SK-N-SH (cell line): ENCODE measurements around the gene ADAR. TPM values are rescaled to one million over a fixed set of nuclear protein-coding genes. Genes with fewer than 3 reads are reported as not detected.

ENCODE experiments used
- CTCF ChIA-PET: fragments of 300-600, 350-600 bp; formaldehyde crosslinking; extraction: SDS; loops from one replicate; lab custom pipeline; 2021; lab: Yijun Ruan, JAX
- POLR2A ChIA-PET: fragments of 350-600 bp; sonication (Branson Sonifier 250); formaldehyde crosslinking; extraction: SDS; loops from one replicate; lab custom pipeline; 2020; ENCODE audit warnings: antibody characterized with exemption, inconsistent platforms; lab: Yijun Ruan, JAX
- DNase-seq: peaks from one replicate; pipeline ENCODE4 v3.0.0; 2012
- H2AFZ ChIP-seq: fragments of 200-600 bp; sonication (generic); 2 replicates; pipeline ENCODE4 v1.8.1; 2016; ENCODE audit warnings: antibody characterized with exemption, mild to moderate bottlenecking, low read depth
- H3F3A ChIP-seq: fragments of 200-600 bp; sonication (generic); replicated peaks from 2 replicates; pipeline ENCODE3; 2016; ENCODE audit warnings: antibody characterized with exemption, mild to moderate bottlenecking; ENCODE audit not compliant: insufficient read depth
- H3K27ac ChIP-seq, 2 experiments: fragments of 200-500 bp in 1 of 2; fragments of 200-600 bp in 1 of 2; sonication (Bioruptor generic) in 1 of 2; sonication (generic), shearing (Covaris generic) in 1 of 2; 2 replicates each; pipeline versions ENCODE4 v1.5.1 to v1.6.1; 2014 to 2016; ENCODE audit warnings: low read depth in 2 of 2, inconsistent platforms in 1 of 2, low read length in 1 of 2, mild to moderate bottlenecking in 1 of 2, mixed read lengths in 1 of 2
- H3K27me3 ChIP-seq: fragments of 200-600 bp; sonication (generic), shearing (Covaris generic); 2 replicates; pipeline ENCODE4 v1.6.1; 2016; ENCODE audit warnings: mixed run types; ENCODE audit not compliant: insufficient read depth
- H3K36me3 ChIP-seq, 2 experiments: fragments of 200-500 bp in 1 of 2; fragments of 200-600 bp in 1 of 2; sonication (Bioruptor generic) in 1 of 2; sonication (generic) in 1 of 2; replicated peaks in 1 of 2; 2 replicates each; pipeline versions ENCODE3 to v1.5.1; 2014 to 2016; ENCODE audit warnings: low read length in 1 of 2, mild to moderate bottlenecking in 1 of 2; ENCODE audit not compliant: insufficient read depth in 2 of 2, control insufficient read depth in 1 of 2
- H3K4me1 ChIP-seq, 2 experiments: fragments of 200-500 bp in 1 of 2; fragments of 200-600 bp in 1 of 2; sonication (Bioruptor generic) in 1 of 2; sonication (generic), shearing (Covaris generic) in 1 of 2; 2 replicates each; pipeline versions ENCODE4 v1.5.1 to v1.6.1; 2014 to 2016; ENCODE audit warnings: low read depth in 1 of 2, low read length in 1 of 2, mixed run types in 1 of 2; ENCODE audit not compliant: insufficient read depth in 2 of 2, control insufficient read depth in 1 of 2
- H3K4me2 ChIP-seq: fragments of 200-600 bp; sonication (generic), shearing (Covaris generic); 2 replicates; pipeline ENCODE4 v1.6.1; 2017; ENCODE audit warnings: mixed run types
- H3K4me3 ChIP-seq, 2 experiments: fragments of 200-500 bp in 1 of 2; fragments of 200-600 bp in 1 of 2; sonication (Bioruptor generic) in 1 of 2; sonication (generic), shearing (Covaris generic) in 1 of 2; 2 replicates each; pipeline versions ENCODE4 v1.5.1 to v1.8.1; 2014 to 2016; ENCODE audit warnings: low read depth in 2 of 2, inconsistent platforms in 1 of 2, low read length in 1 of 2, mild to moderate bottlenecking in 1 of 2, mixed read lengths in 1 of 2, moderate library complexity in 1 of 2
- H3K79me2 ChIP-seq: fragments of 200-600 bp; sonication (generic); 2 replicates; pipeline ENCODE4 v1.8.1; 2017; ENCODE audit warnings: mild to moderate bottlenecking; ENCODE audit not compliant: insufficient read depth
- H3K9ac ChIP-seq: fragments of 200-600 bp; sonication (generic); 2 replicates; pipeline ENCODE4 v1.6.1; 2017; ENCODE audit warnings: mixed run types
- H3K9me2 ChIP-seq: fragments of 200-600 bp; sonication (generic); 2 replicates; pipeline ENCODE4 v1.6.1; 2017; ENCODE audit warnings: mixed run types
- H3K9me3 ChIP-seq: fragments of 200-600 bp; sonication (generic); 2 replicates; pipeline ENCODE4 v1.6.1; 2017; ENCODE audit warnings: mixed run types, mild to moderate bottlenecking, moderate library complexity
- H4K20me1 ChIP-seq: fragments of 200-600 bp; sonication (generic); 2 replicates; pipeline ENCODE4 v1.6.1; 2017; ENCODE audit warnings: mild to moderate bottlenecking, mixed run types; ENCODE audit not compliant: insufficient read depth
- ELF1 ChIP-seq: IDR thresholded peaks from 2 replicates; pipeline ENCODE4 v1.4.0; 2012
- FOSL2 ChIP-seq: IDR thresholded peaks from 2 replicates; pipeline ENCODE4 v1.4.0; 2012; ENCODE audit warnings: low read depth, mild to moderate bottlenecking, moderate library complexity, borderline replicate concordance
- FOXJ3 ChIP-seq: sonication (generic); formaldehyde crosslinking; IDR thresholded peaks from 2 replicates; pipeline ENCODE4 v1.5.1; 2020; ENCODE audit warnings: mild to moderate bottlenecking, missing genetic modification reagents
- MXI1 ChIP-seq: IDR thresholded peaks from 2 replicates; pipeline ENCODE4 v1.6.1; 2012; ENCODE audit warnings: mild to moderate bottlenecking, low read depth, low read length, improper control_type of control experiment
- NFIC ChIP-seq: IDR thresholded peaks from 2 replicates; pipeline ENCODE4 v1.4.0; 2012; ENCODE audit warnings: borderline replicate concordance
- NRF1 ChIP-seq: IDR thresholded peaks from 2 replicates; pipeline ENCODE4 v1.6.1; 2012; ENCODE audit warnings: low read depth, mild to moderate bottlenecking, low read length
- POLR2AphosphoS5 ChIP-seq: IDR thresholded peaks from 2 replicates; pipeline ENCODE4 v1.6.1; 2012; ENCODE audit warnings: low read depth, low read length
- RAD21 ChIP-seq: IDR thresholded peaks from 2 replicates; pipeline ENCODE4 v1.6.1; 2012; ENCODE audit warnings: mild to moderate bottlenecking, low read length
- RCOR1 ChIP-seq: fragments of 150-350 bp; IDR thresholded peaks from 2 replicates; pipeline ENCODE4 v1.6.1; 2017; ENCODE audit warnings: antibody characterized with exemption, low read length
- RFX5 ChIP-seq: IDR thresholded peaks from 2 replicates; pipeline ENCODE4 v1.6.1; 2012; ENCODE audit warnings: mild to moderate bottlenecking, improper control_type of control experiment, low read length
- RXRA ChIP-seq: IDR thresholded peaks from 2 replicates; pipeline ENCODE4 v1.4.0; 2012; ENCODE audit warnings: low read depth, mild to moderate bottlenecking, borderline replicate concordance
- TEAD4 ChIP-seq: IDR thresholded peaks from 2 replicates; pipeline ENCODE4 v1.4.0; 2012; ENCODE audit warnings: mild to moderate bottlenecking, borderline replicate concordance; ENCODE audit not compliant: insufficient read depth
- YY1 ChIP-seq: IDR thresholded peaks from 2 replicates; pipeline ENCODE4 v1.4.0; 2012; ENCODE audit warnings: low read depth, mild to moderate bottlenecking
- WGBS: methylation state at CpG from one replicate; pipeline ENCODE4 v1.1.6; 2017; ENCODE audit warnings: low lambda C conversion rate; 5-methylcytosine and 5-hydroxymethylcytosine counted together
- polyA plus RNA-seq, 3 experiments: library from polyadenylated mRNA; depleted of rRNA; stranded (reverse); fragments of >200 nt; gene quantifications; 2 replicates each; pipeline ENCODE4 v1.2.3, GENCODE V29; 2012
- TF ChIP-seq, protein P1 (sequence below): IDR thresholded peaks from 2 replicates; pipeline ENCODE4; 2012
- TF ChIP-seq, protein P2 (sequence below): IDR thresholded peaks from 2 replicates; pipeline ENCODE4 v1.4.0; 2012; ENCODE audit warnings: low read depth
- TF ChIP-seq, protein P3 (sequence below): fragments of 200-600 bp; sonication (generic); IDR thresholded peaks from 2 replicates; pipeline ENCODE4 v1.6.1; 2017; ENCODE audit warnings: antibody characterized with exemption, mild to moderate bottlenecking, moderate library complexity
- TF ChIP-seq, protein P4 (sequence below): IDR thresholded peaks from 2 replicates; pipeline ENCODE4 v1.6.1; 2012; ENCODE audit warnings: mild to moderate bottlenecking, low read depth, low read length, moderate library complexity
- TF ChIP-seq, protein P5 (sequence below): IDR thresholded peaks from 2 replicates; pipeline ENCODE4 v1.4.0; 2012; ENCODE audit warnings: low read depth, borderline replicate concordance

ADAR gene
- polyA plus RNA-seq, 1 of the 3 experiments (the other 2 are of a cell fraction), result 61.1 TPM

DNA sequence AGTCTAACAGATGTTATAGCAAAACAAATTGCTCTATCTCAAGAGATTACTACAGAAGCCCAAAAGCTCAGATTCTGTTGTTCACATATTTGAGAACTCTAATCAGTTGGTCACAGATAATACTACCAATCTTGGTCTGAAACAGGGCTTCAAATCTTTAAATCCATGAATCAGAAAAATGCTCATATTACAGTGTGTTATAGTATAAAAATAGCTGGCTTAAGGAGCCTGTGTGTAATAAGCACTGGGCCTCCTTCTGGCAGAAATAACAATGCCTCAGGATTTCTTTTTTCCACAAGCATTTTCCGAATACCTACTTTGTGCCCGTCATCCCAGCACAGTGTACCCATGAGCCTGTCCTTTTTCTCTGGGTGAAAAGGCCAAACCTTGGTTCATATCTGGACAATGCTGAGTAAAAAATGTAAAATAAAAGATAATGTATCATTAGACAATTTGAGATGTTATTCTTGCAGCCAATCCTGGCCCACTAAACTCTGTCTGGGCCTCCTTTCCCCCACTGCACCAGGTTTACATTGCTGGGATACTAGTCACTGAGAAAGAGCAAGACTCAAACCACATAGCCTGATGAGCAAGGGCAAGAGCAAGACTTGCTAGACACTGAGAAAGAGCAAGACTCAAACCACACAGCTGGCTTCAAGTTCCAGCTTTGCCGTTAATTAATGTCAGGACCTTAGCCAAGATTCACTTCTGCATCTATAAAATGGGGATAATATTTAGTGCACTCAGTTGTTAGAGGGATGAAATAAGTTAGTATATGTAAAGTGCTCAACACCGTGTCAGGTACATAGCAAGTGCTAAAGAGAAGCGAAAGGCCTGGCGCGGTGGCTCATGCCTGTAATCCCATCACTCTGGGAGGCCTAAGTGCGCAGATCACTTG, 17.0 kb upstream of the ADAR start:
- Histone ChIP-seq H3K27ac (peak overlapping the region in 1 of 2 experiments; percentile 15; a peak in 1 of 4 replicates), H3K9me3 (peaks cover 7% of the 10 kb centered on the region; the same call in 1 of the 2 replicates), H3K4me1 (peaks cover 7 to 14% of the 10 kb centered on the region in 2 experiments; a peak in 3 of 4 replicates), H4K20me1 (peaks cover 19% of the 10 kb centered on the region), H3K9me2 (no peaks in the 10 kb centered on the region), H3K79me2 (peaks cover 85% of the 10 kb centered on the region), H3K9ac (no peak overlapping the region), H3F3A (peaks cover 25% of the 10 kb centered on the region), H3K27me3 (no peaks in the 10 kb centered on the region), H3K4me2 (no peak overlapping the region), H2AFZ (no peak overlapping the region), H3K4me3 (no peak overlapping the region), H3K36me3 (peaks cover 10 to 22% of the 10 kb centered on the region in 2 experiments)
- DNase-seq, result no peak
- TF ChIP-seq NFIC (no peak), RFX5 (no peak), FOXJ3 (CRISPR knock-in tag) (no peak), POLR2AphosphoS5 (no peak), YY1 (no peak), NRF1 (no peak), FOSL2 (no peak), RXRA (no peak), RAD21 (no peak)
- TF ChIP-seq, protein P1, sequence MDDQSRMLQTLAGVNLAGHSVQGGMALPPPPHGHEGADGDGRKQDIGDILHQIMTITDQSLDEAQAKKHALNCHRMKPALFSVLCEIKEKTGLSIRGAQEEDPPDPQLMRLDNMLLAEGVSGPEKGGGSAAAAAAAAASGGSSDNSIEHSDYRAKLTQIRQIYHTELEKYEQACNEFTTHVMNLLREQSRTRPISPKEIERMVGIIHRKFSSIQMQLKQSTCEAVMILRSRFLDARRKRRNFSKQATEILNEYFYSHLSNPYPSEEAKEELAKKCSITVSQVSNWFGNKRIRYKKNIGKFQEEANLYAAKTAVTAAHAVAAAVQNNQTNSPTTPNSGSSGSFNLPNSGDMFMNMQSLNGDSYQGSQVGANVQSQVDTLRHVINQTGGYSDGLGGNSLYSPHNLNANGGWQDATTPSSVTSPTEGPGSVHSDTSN, result no peak
- TF ChIP-seq, protein P2, sequence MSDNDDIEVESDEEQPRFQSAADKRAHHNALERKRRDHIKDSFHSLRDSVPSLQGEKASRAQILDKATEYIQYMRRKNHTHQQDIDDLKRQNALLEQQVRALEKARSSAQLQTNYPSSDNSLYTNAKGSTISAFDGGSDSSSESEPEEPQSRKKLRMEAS, result no peak
- TF ChIP-seq, protein P3, sequence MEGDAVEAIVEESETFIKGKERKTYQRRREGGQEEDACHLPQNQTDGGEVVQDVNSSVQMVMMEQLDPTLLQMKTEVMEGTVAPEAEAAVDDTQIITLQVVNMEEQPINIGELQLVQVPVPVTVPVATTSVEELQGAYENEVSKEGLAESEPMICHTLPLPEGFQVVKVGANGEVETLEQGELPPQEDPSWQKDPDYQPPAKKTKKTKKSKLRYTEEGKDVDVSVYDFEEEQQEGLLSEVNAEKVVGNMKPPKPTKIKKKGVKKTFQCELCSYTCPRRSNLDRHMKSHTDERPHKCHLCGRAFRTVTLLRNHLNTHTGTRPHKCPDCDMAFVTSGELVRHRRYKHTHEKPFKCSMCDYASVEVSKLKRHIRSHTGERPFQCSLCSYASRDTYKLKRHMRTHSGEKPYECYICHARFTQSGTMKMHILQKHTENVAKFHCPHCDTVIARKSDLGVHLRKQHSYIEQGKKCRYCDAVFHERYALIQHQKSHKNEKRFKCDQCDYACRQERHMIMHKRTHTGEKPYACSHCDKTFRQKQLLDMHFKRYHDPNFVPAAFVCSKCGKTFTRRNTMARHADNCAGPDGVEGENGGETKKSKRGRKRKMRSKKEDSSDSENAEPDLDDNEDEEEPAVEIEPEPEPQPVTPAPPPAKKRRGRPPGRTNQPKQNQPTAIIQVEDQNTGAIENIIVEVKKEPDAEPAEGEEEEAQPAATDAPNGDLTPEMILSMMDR, result no peak
- ChIA-PET CTCF (interaction anchor here (1.7 kb wide), 1 partner anchor 136 kb away, joined by 4 read pairs; no protein-coding TSS in a partner anchor), POLR2A (no interaction called here)
- 94% methylated on average over 8 of the region's 8 CpGs for WGBS

DNA sequence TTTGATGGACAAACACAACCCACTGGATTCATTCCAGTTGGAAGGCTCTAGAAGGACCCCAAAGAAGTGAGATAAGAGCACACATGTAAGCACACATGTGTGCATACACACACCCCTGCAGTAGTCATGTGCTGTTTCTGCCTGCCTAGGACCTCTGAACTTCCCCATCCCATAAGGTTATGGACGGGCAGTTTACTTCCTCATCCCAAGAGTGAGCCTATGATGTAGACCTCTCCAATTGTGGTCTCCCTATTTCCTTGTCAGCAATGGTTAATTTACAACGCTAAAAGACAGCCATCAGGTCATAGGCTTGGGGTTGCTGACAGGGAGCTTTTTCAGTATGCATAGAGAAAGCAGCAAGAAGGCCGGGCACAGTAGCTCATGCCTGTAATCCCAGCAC, 15.4 kb upstream of the ADAR start:
- no peak overlapping the region for H3K4me3 ChIP-seq
- no peaks in the 10 kb centered on the region for H3K27me3 ChIP-seq
- no peak overlapping the region for H2AFZ ChIP-seq
- 80% methylated on average over 3 of the region's 3 CpGs for WGBS
- ChIA-PET CTCF (interaction anchor here (1.1 kb wide), 1 partner anchor 17 kb away, joined by 3 read pairs; no protein-coding TSS in a partner anchor), POLR2A (no interaction called here)
- peaks cover 7 to 14% of the 10 kb centered on the region in 2 experiments; a peak in 3 of 4 replicates for H3K4me1 ChIP-seq
- peaks cover 23% of the 10 kb centered on the region for H4K20me1 ChIP-seq
- H3F3A ChIP-seq, result peaks cover 23% of the 10 kb centered on the region
- H3K79me2 ChIP-seq, result peaks cover 100% of the 10 kb centered on the region
- H3K4me2 ChIP-seq, result no peak overlapping the region
- H3K9ac ChIP-seq, result no peak overlapping the region
- H3K36me3 ChIP-seq, result peaks cover 12 to 26% of the 10 kb centered on the region in 2 experiments
- H3K9me3 ChIP-seq, result no peaks in the 10 kb centered on the region
- no peak overlapping the region for H3K27ac ChIP-seq
- H3K9me2 ChIP-seq, result no peaks in the 10 kb centered on the region
- no peak for DNase-seq
- TF ChIP-seq, protein P4, sequence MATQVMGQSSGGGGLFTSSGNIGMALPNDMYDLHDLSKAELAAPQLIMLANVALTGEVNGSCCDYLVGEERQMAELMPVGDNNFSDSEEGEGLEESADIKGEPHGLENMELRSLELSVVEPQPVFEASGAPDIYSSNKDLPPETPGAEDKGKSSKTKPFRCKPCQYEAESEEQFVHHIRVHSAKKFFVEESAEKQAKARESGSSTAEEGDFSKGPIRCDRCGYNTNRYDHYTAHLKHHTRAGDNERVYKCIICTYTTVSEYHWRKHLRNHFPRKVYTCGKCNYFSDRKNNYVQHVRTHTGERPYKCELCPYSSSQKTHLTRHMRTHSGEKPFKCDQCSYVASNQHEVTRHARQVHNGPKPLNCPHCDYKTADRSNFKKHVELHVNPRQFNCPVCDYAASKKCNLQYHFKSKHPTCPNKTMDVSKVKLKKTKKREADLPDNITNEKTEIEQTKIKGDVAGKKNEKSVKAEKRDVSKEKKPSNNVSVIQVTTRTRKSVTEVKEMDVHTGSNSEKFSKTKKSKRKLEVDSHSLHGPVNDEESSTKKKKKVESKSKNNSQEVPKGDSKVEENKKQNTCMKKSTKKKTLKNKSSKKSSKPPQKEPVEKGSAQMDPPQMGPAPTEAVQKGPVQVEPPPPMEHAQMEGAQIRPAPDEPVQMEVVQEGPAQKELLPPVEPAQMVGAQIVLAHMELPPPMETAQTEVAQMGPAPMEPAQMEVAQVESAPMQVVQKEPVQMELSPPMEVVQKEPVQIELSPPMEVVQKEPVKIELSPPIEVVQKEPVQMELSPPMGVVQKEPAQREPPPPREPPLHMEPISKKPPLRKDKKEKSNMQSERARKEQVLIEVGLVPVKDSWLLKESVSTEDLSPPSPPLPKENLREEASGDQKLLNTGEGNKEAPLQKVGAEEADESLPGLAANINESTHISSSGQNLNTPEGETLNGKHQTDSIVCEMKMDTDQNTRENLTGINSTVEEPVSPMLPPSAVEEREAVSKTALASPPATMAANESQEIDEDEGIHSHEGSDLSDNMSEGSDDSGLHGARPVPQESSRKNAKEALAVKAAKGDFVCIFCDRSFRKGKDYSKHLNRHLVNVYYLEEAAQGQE, result no peak
- TF ChIP-seq, protein P5, sequence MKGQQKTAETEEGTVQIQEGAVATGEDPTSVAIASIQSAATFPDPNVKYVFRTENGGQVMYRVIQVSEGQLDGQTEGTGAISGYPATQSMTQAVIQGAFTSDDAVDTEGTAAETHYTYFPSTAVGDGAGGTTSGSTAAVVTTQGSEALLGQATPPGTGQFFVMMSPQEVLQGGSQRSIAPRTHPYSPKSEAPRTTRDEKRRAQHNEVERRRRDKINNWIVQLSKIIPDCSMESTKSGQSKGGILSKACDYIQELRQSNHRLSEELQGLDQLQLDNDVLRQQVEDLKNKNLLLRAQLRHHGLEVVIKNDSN, result no peak
- TF ChIP-seq RCOR1 (no peak), MXI1 (no peak), TEAD4 (no peak), RFX5 (no peak), RXRA (no peak), ELF1 (no peak)
- TF ChIP-seq, protein P1, result no peak
